Suprapubic skin (tissue), 4 donors: ENCODE measurements around the gene EYA2. TPM values are rescaled to one million over a fixed set of nuclear protein-coding genes. Genes with fewer than 3 reads are reported as not detected.

Source experiments
- DNase-seq, 2 donors: peaks; one replicate each; pipeline ENCODE4 v3.0.0-alpha.2; 2019; ENCODE audit warnings: low spot score in 2 of 2
- H3K27ac ChIP-seq: fragments of 200-600 bp; sonication (generic); one replicate; pipeline ENCODE4 v1.5.1; 2019
- H3K27me3 ChIP-seq: fragments of 200-600 bp; sonication (generic); one replicate; pipeline ENCODE4 v1.5.1; 2019
- H3K36me3 ChIP-seq: fragments of 200-600 bp; sonication (generic); one replicate; pipeline ENCODE4 v1.5.1; 2019
- H3K4me1 ChIP-seq: fragments of 200-600 bp; sonication (generic); one replicate; pipeline ENCODE4 v1.5.1; 2019
- H3K4me3 ChIP-seq: fragments of 200-600 bp; sonication (generic); one replicate; pipeline ENCODE4 v1.5.1; 2019; ENCODE audit warnings: mild to moderate bottlenecking
- H3K9me3 ChIP-seq: fragments of 200-600 bp; sonication (generic); one replicate; pipeline ENCODE4 v1.5.1; 2019
- CTCF ChIP-seq, 2 donors: fragments of 200-600 bp in 1 of 2; fragments of 450-650 bp in 1 of 2; sonication (generic) in 1 of 2; IDR thresholded peaks; one replicate each; pipeline ENCODE4 v1.5.1; 2016 to 2019; ENCODE audit warnings: antibody characterized with exemption in 2 of 2, mild to moderate bottlenecking in 1 of 2, moderate library complexity in 1 of 2
- EP300 ChIP-seq: sonication (generic); formaldehyde crosslinking; IDR thresholded peaks from one replicate; pipeline ENCODE4 v1.6.1; 2017; ENCODE audit warnings: antibody characterized with exemption
- POLR2A ChIP-seq, 2 donors: fragments of 450-650 bp; IDR thresholded peaks; one replicate each; pipeline ENCODE4 v1.6.1; 2017; ENCODE audit warnings: antibody characterized with exemption in 2 of 2, mild to moderate bottlenecking in 2 of 2, moderate library complexity in 2 of 2
- POLR2AphosphoS5 ChIP-seq, 3 donors: sonication (generic); formaldehyde crosslinking; IDR thresholded peaks; one replicate each; pipeline ENCODE4 v1.6.1; 2017; ENCODE audit warnings: antibody characterized with exemption in 3 of 3
- WGBS: methylation state at CpG from one replicate; pipeline ENCODE4 v1.1.5; 2018; 5-methylcytosine and 5-hydroxymethylcytosine counted together
- total RNA-seq, 4 donors: library from RNA; depleted of rRNA; stranded (reverse); fragments of >200 nt; gene quantifications; one replicate each; pipeline ENCODE4 v1.1.0, GENCODE V29; 2016

The EYA2 gene
- total RNA-seq, 4 donors from 2014 or later = 2.3 to 4.0 (median 3.3) TPM

- Histone ChIP-seq H3K4me1 (no peaks in the 10 kb centered on the region), H3K36me3 (no peaks in the 10 kb centered on the region), H3K4me3 (no peak overlapping the region), H3K27ac (no peak overlapping the region), H3K9me3 (no peaks in the 10 kb centered on the region), H3K27me3 (no peaks in the 10 kb centered on the region)
- no peak for DNase-seq
- TF ChIP-seq EP300 = no peak
- no peak for TF ChIP-seq POLR2AphosphoS5 (IDR thresholded peaks at IDR 0.05)
- TF ChIP-seq POLR2A (IDR thresholded peaks at IDR 0.05) = no peak
- no peak for TF ChIP-seq CTCF (IDR thresholded peaks at IDR 0.05)
- WGBS = 70% methylated on average over 2 of the region's 2 CpGs
These were observed 208.0 kb downstream of the EYA2 start for GRCh38 chr20:47102629-47103028.

- Histone ChIP-seq H3K4me1 (no peaks in the 10 kb centered on the region), H3K27ac (no peak overlapping the region), H3K27me3 (no peaks in the 10 kb centered on the region), H3K36me3 (no peaks in the 10 kb centered on the region), H3K4me3 (no peak overlapping the region), H3K9me3 (no peaks in the 10 kb centered on the region)
- TF ChIP-seq EP300 (no peak), CTCF (IDR thresholded peaks at IDR 0.05) (no peak)
- WGBS = 86% methylated on average over 7 of the region's 7 CpGs
- no peak for DNase-seq
These were observed 212.1 kb downstream of the EYA2 start for GRCh38 chr20:47106786-47107185.

GRCh38 chr20:47108994-47109393 is 214.4 kb downstream of the EYA2 start:
- no peak for TF ChIP-seq POLR2AphosphoS5 (IDR thresholded peaks at IDR 0.05)
- TF ChIP-seq EP300 = no peak
- no peak for TF ChIP-seq POLR2A (IDR thresholded peaks at IDR 0.05)
- no peak for TF ChIP-seq CTCF (IDR thresholded peaks at IDR 0.05)
- Histone ChIP-seq H3K4me3 (no peak overlapping the region), H3K27me3 (no peaks in the 10 kb centered on the region), H3K27ac (no peak overlapping the region), H3K36me3 (no peaks in the 10 kb centered on the region), H3K9me3 (no peaks in the 10 kb centered on the region), H3K4me1 (no peaks in the 10 kb centered on the region)
- WGBS = 81% methylated on average over 3 of the region's 3 CpGs
- DNase-seq = no peak

GRCh38 chr20:47110819-47111218 is 216.2 kb downstream of the EYA2 start:
- WGBS = 67% methylated on average over 1 of the region's 1 CpG
- Histone ChIP-seq H3K4me1 (no peaks in the 10 kb centered on the region), H3K36me3 (no peaks in the 10 kb centered on the region), H3K27ac (no peak overlapping the region), H3K9me3 (no peaks in the 10 kb centered on the region), H3K27me3 (no peaks in the 10 kb centered on the region), H3K4me3 (no peak overlapping the region)
- TF ChIP-seq POLR2AphosphoS5 (IDR thresholded peaks at IDR 0.05) (no peak), POLR2A (IDR thresholded peaks at IDR 0.05) (no peak)
- no peak for DNase-seq

- no peaks in the 10 kb centered on the region for H3K4me1 ChIP-seq
- no peaks in the 10 kb centered on the region for H3K9me3 ChIP-seq
- TF ChIP-seq CTCF (IDR thresholded peaks at IDR 0.05) = no peak
- TF ChIP-seq POLR2AphosphoS5 (IDR thresholded peaks at IDR 0.05) = no peak
- TF ChIP-seq EP300 = no peak
- H3K27me3 ChIP-seq = no peaks in the 10 kb centered on the region
- WGBS = 71% methylated on average over 5 of the region's 5 CpGs
- H3K36me3 ChIP-seq = no peaks in the 10 kb centered on the region
- H3K27ac ChIP-seq = no peak overlapping the region
- no peak for DNase-seq
- H3K4me3 ChIP-seq = no peak overlapping the region
These were observed 216.9 kb downstream of the EYA2 start for GRCh38 chr20:47111576-47111975.

- Histone ChIP-seq H3K27me3 (no peaks in the 10 kb centered on the region), H3K9me3 (no peaks in the 10 kb centered on the region), H3K36me3 (no peaks in the 10 kb centered on the region), H3K4me3 (no peak overlapping the region), H3K4me1 (peaks cover 5% of the 10 kb centered on the region), H3K27ac (no peak overlapping the region)
- TF ChIP-seq POLR2A (IDR thresholded peaks at IDR 0.05) = no peak
- TF ChIP-seq CTCF (IDR thresholded peaks at IDR 0.05) = no peak
- TF ChIP-seq POLR2AphosphoS5 (IDR thresholded peaks at IDR 0.05) = no peak
- TF ChIP-seq EP300 = no peak
- 55% methylated on average over 5 of the region's 5 CpGs for WGBS
- DNase-seq = no peak
These were observed 218.9 kb downstream of the EYA2 start for GRCh38 chr20:47113362-47114109.
